Mesenchymal stem cell (in vitro differentiated cells and primary cell): ENCODE results near the gene CLDN4.

ENCODE experiments used
- DNase-seq: peaks from one replicate; pipeline ENCODE4 v3.0.0-alpha.2; 2013
- H2AFZ ChIP-seq: one replicate; pipeline ENCODE4 v1.6.1; 2013; ENCODE audit warnings: low read depth, mild to moderate bottlenecking, control low read depth, inconsistent platforms, low read length, moderate library complexity
- H2AK5ac ChIP-seq: 2 replicates; pipeline ENCODE4 v1.6.1; 2013; ENCODE audit warnings: low read length, moderate library complexity, mild to moderate bottlenecking, inconsistent platforms; ENCODE audit not compliant: severe bottlenecking
- H2BK120ac ChIP-seq: one replicate; pipeline ENCODE4 v1.6.1; 2013; ENCODE audit warnings: low read depth, mild to moderate bottlenecking, inconsistent platforms, low read length, moderate library complexity
- H2BK12ac ChIP-seq, 2 experiments: one replicate each; pipeline ENCODE4 v1.6.1; 2013; ENCODE audit warnings: inconsistent platforms in 2 of 2, low read length in 2 of 2, mild to moderate bottlenecking in 2 of 2, moderate library complexity in 2 of 2, control low read depth in 1 of 2
- H2BK15ac ChIP-seq: one replicate; pipeline ENCODE4 v1.6.1; 2013; ENCODE audit warnings: mild to moderate bottlenecking, low read depth, inconsistent platforms; ENCODE audit not compliant: poor library complexity, severe bottlenecking
- H2BK5ac ChIP-seq: 2 replicates; pipeline ENCODE4 v1.6.1; 2013; ENCODE audit warnings: low read depth, mild to moderate bottlenecking, low read length, control low read depth, inconsistent platforms; ENCODE audit not compliant: poor library complexity, severe bottlenecking
- H3K14ac ChIP-seq, 2 experiments: one replicate each; pipeline ENCODE4 v1.6.1; 2013; ENCODE audit warnings: inconsistent platforms in 2 of 2, low read length in 2 of 2, control low read depth in 1 of 2, mild to moderate bottlenecking in 1 of 2, moderate library complexity in 1 of 2
- H3K18ac ChIP-seq, 2 experiments: one replicate each; pipeline ENCODE4 v1.6.1; 2013; ENCODE audit warnings: inconsistent platforms in 2 of 2, low read length in 2 of 2, control low read depth in 1 of 2, low read depth in 1 of 2, mild to moderate bottlenecking in 1 of 2
- H3K23ac ChIP-seq, 2 experiments: one replicate each; pipeline ENCODE4 v1.6.1; 2013; ENCODE audit warnings: inconsistent platforms in 2 of 2, low read length in 2 of 2, mild to moderate bottlenecking in 2 of 2, moderate library complexity in 2 of 2, control low read depth in 1 of 2
- H3K27ac ChIP-seq: 2 replicates; pipeline ENCODE4 v1.5.1; 2013; ENCODE audit warnings: mild to moderate bottlenecking, moderate library complexity, low read length, control low read depth, inconsistent platforms; ENCODE audit not compliant: poor library complexity, severe bottlenecking
- H3K27me3 ChIP-seq, 2 experiments: 2 replicates each; pipeline versions ENCODE4 v1.6.1 to v1.7.0; 2013; ENCODE audit warnings: low read length in 2 of 2, mild to moderate bottlenecking in 2 of 2, moderate library complexity in 2 of 2, control low read depth in 1 of 2, inconsistent platforms in 1 of 2; ENCODE audit not compliant: control insufficient read depth in 1 of 2, insufficient read depth in 1 of 2
- H3K36me3 ChIP-seq, 2 experiments: 2 replicates each; pipeline versions ENCODE4 v1.6.1 to v1.7.0; 2013; ENCODE audit warnings: low read length in 2 of 2, control low read depth in 1 of 2, inconsistent platforms in 1 of 2, low read depth in 1 of 2, mild to moderate bottlenecking in 1 of 2; ENCODE audit not compliant: insufficient read depth in 2 of 2, control insufficient read depth in 1 of 2
- H3K4ac ChIP-seq, 2 experiments: one replicate each; pipeline ENCODE4 v1.6.1; 2013; ENCODE audit warnings: inconsistent platforms in 2 of 2, low read length in 2 of 2, mild to moderate bottlenecking in 2 of 2, moderate library complexity in 2 of 2, control low read depth in 1 of 2, low read depth in 1 of 2
- H3K4me1 ChIP-seq: 2 replicates; pipeline ENCODE4 v1.6.1; 2013; ENCODE audit warnings: low read depth, low read length, control low read depth; ENCODE audit not compliant: control insufficient read depth, insufficient read depth
- H3K4me2 ChIP-seq: 2 replicates; pipeline ENCODE4 v1.6.1; 2013; ENCODE audit warnings: low read length, mild to moderate bottlenecking, inconsistent platforms; ENCODE audit not compliant: poor library complexity, severe bottlenecking
- H3K4me3 ChIP-seq, 2 experiments: 2 replicates each; pipeline versions ENCODE4 v1.5.1 to v1.7.0; 2013; ENCODE audit warnings: low read length in 2 of 2, mild to moderate bottlenecking in 2 of 2, control low read depth in 1 of 2, low read depth in 1 of 2; ENCODE audit not compliant: insufficient read depth in 1 of 2
- H3K79me1 ChIP-seq: replicated peaks from 2 replicates; pipeline ENCODE4 v1.6.1; 2013; ENCODE audit warnings: mild to moderate bottlenecking, control low read depth, low read length, inconsistent platforms; ENCODE audit not compliant: poor library complexity, severe bottlenecking
- H3K9ac ChIP-seq: 2 replicates; pipeline ENCODE4 v1.7.0; 2013; ENCODE audit warnings: mild to moderate bottlenecking, low read length, moderate library complexity
- H3K9me3 ChIP-seq: 2 replicates; pipeline ENCODE4 v1.7.0; 2013; ENCODE audit warnings: mild to moderate bottlenecking, low read length; ENCODE audit not compliant: control insufficient read depth
- H4K8ac ChIP-seq: one replicate; pipeline ENCODE4 v1.6.1; 2013; ENCODE audit warnings: inconsistent platforms, mild to moderate bottlenecking, low read length, moderate library complexity
- H4K91ac ChIP-seq: one replicate; pipeline ENCODE4 v1.6.1; 2013; ENCODE audit warnings: mild to moderate bottlenecking, low read length, inconsistent platforms
- WGBS: methylation state at CpG from one replicate; pipeline ENCODE4 v1.1.7; 2013; ENCODE audit warnings: mixed read lengths; 5-methylcytosine and 5-hydroxymethylcytosine counted together

CLDN4 gene

GRCh38 chr7:73810998-73811360 is 19.8 kb upstream of the CLDN4 start:
- no peak overlapping the region for H3K27ac ChIP-seq
- no peak overlapping the region for H2AFZ ChIP-seq
- no peak overlapping the region for H3K14ac ChIP-seq
- peaks cover 0 to 4% of the 10 kb centered on the region in 2 experiments for H3K27me3 ChIP-seq
- no peak overlapping the region for H3K18ac ChIP-seq
- H3K9ac ChIP-seq: no peak overlapping the region
- DNase-seq: no peak
- no peaks in the 10 kb centered on the region for H3K9me3 ChIP-seq
- no peak overlapping the region for H2BK15ac ChIP-seq
- H3K4ac ChIP-seq: no peak overlapping the region
- no peak overlapping the region for H3K4me2 ChIP-seq
- no peaks in the 10 kb centered on the region for H3K79me1 ChIP-seq
- H2BK5ac ChIP-seq: no peak overlapping the region
- peaks cover 4% of the 10 kb centered on the region for H3K4me1 ChIP-seq
- H4K8ac ChIP-seq: no peak overlapping the region
- H3K4me3 ChIP-seq: no peak overlapping the region
- H2BK120ac ChIP-seq: no peak overlapping the region
- peak overlapping the region; percentile 48 for H4K91ac ChIP-seq
- WGBS: 73% methylated on average over 4 of the region's 4 CpGs
- H2BK12ac ChIP-seq: no peak overlapping the region
- no peak overlapping the region for H3K23ac ChIP-seq
- H2AK5ac ChIP-seq: no peak overlapping the region
- H3K36me3 ChIP-seq: no peaks in the 10 kb centered on the region

- no peaks in the 10 kb centered on the region for H3K79me1 ChIP-seq
- H3K4me1 ChIP-seq: peaks cover 4% of the 10 kb centered on the region
- H4K8ac ChIP-seq: no peak overlapping the region
- no peak overlapping the region for H2AK5ac ChIP-seq
- H3K9ac ChIP-seq: no peak overlapping the region
- no peak overlapping the region for H2BK120ac ChIP-seq
- DNase-seq: peak; percentile 70
- no peak overlapping the region for H4K91ac ChIP-seq
- H3K27me3 ChIP-seq: peaks cover 0 to 4% of the 10 kb centered on the region in 2 experiments
- H3K14ac ChIP-seq: no peak overlapping the region
- no peak overlapping the region for H3K18ac ChIP-seq
- H3K23ac ChIP-seq: no peak overlapping the region
- 2% methylated on average over 9 of the region's 11 CpGs for WGBS
- no peaks in the 10 kb centered on the region for H3K36me3 ChIP-seq
- no peak overlapping the region for H3K4ac ChIP-seq
- H3K4me3 ChIP-seq: no peak overlapping the region
- H2AFZ ChIP-seq: no peak overlapping the region
- no peaks in the 10 kb centered on the region for H3K9me3 ChIP-seq
- H2BK15ac ChIP-seq: no peak overlapping the region
- no peak overlapping the region for H3K27ac ChIP-seq
- H3K4me2 ChIP-seq: no peak overlapping the region
- H2BK12ac ChIP-seq: no peak overlapping the region
- H2BK5ac ChIP-seq: no peak overlapping the region
These were observed 19.0 kb upstream of the CLDN4 start for GRCh38 chr7:73811760-73812168.

- no peak overlapping the region for H3K9ac ChIP-seq
- WGBS: 94% methylated on average over 3 of the region's 3 CpGs
- H3K14ac ChIP-seq: no peak overlapping the region
These were observed 17.8 kb upstream of the CLDN4 start for GRCh38 chr7:73812996-73813395.

GRCh38 chr7:73815436-73815835 is 15.4 kb upstream of the CLDN4 start:
- no peak overlapping the region for H2BK5ac ChIP-seq
- H3K23ac ChIP-seq: no peak overlapping the region
- H3K4ac ChIP-seq: no peak overlapping the region
- H3K9me3 ChIP-seq: no peaks in the 10 kb centered on the region
- H4K91ac ChIP-seq: peak overlapping the region; percentile 59
- 89% methylated on average over 7 of the region's 8 CpGs for WGBS
- no peaks in the 10 kb centered on the region for H3K4me1 ChIP-seq
- no peak overlapping the region for H3K14ac ChIP-seq
- no peak overlapping the region for H4K8ac ChIP-seq
- H3K27ac ChIP-seq: no peak overlapping the region
- H3K36me3 ChIP-seq: no peaks in the 10 kb centered on the region
- H2AK5ac ChIP-seq: no peak overlapping the region
- no peak overlapping the region for H2BK12ac ChIP-seq
- H3K79me1 ChIP-seq: no peaks in the 10 kb centered on the region
- H2AFZ ChIP-seq: no peak overlapping the region
- H3K4me2 ChIP-seq: no peak overlapping the region
- H3K4me3 ChIP-seq: no peak overlapping the region
- no peak for DNase-seq
- H3K9ac ChIP-seq: no peak overlapping the region
- no peak overlapping the region for H3K18ac ChIP-seq
- H3K27me3 ChIP-seq: peaks cover 0 to 4% of the 10 kb centered on the region in 2 experiments
- no peak overlapping the region for H2BK120ac ChIP-seq
- H2BK15ac ChIP-seq: no peak overlapping the region

More at GRCh38 chr7:73812996-73813395, 17.8 kb upstream of the CLDN4 start:
- no peak overlapping the region for H2BK15ac ChIP-seq
- no peak overlapping the region for H3K4me3 ChIP-seq
- H3K9me3 ChIP-seq: no peaks in the 10 kb centered on the region
- H3K4ac ChIP-seq: no peak overlapping the region
- H2BK12ac ChIP-seq: no peak overlapping the region
- H3K23ac ChIP-seq: no peak overlapping the region
- no peak overlapping the region for H4K91ac ChIP-seq
- no peak overlapping the region for H3K4me2 ChIP-seq
- H2BK120ac ChIP-seq: no peak overlapping the region
- no peak overlapping the region for H2AK5ac ChIP-seq
- H2BK5ac ChIP-seq: no peak overlapping the region
- H3K79me1 ChIP-seq: no peaks in the 10 kb centered on the region
- peaks cover 0 to 4% of the 10 kb centered on the region in 2 experiments for H3K27me3 ChIP-seq
- H4K8ac ChIP-seq: no peak overlapping the region
- peaks cover 4% of the 10 kb centered on the region for H3K4me1 ChIP-seq
- no peak overlapping the region for H3K27ac ChIP-seq
- H3K36me3 ChIP-seq: no peaks in the 10 kb centered on the region
- no peak overlapping the region for H2AFZ ChIP-seq
- no peak overlapping the region for H3K18ac ChIP-seq
- no peak for DNase-seq
